NCI-H2196 treated with DMSO at 0.1 percent for 48 hours (cell line): ENCODE data around the gene ZNF93.
"Not testable (repeated sequence)": the region's sequence is repeated elsewhere in the genome, so short reads cannot be mapped to it uniquely, and the experiment has no call there.

Experiments
- DNase-seq: peaks from one replicate; lab custom pipeline; 2025; ENCODE audit not compliant: unreplicated experiment; lab: John Stamatoyannopoulos, UW

The ZNF93 gene

GRCh38 chr19:19900729-19901444, at the start of gene ZNF93:
ZNF93 (plus strand) TSS chr19:19900946; CDS start chr19:19901089, 143 bp downstream.
- peak; percentile 90 for DNase-seq

GRCh38 chr19:19851740-19852139, 49.0 kb upstream of the ZNF93 start:
- DNase-seq: not testable (repeated sequence)

- DNase-seq: no peak
Observed at GRCh38 chr19:19858751-19859150, 42.0 kb upstream of the ZNF93 start.

GRCh38 chr19:19860756-19861390, 39.9 kb upstream of the ZNF93 start:
- no peak for DNase-seq

- peak; percentile 96 for DNase-seq
Observed at GRCh38 chr19:19865750-19866610, 34.8 kb upstream of the ZNF93 start, which contains the start of gene ZNF253. ZNF253 (plus strand) TSS chr19:19865882; CDS start chr19:19865997, 115 bp downstream.

- no peak for DNase-seq
Observed at GRCh38 chr19:19866611-19867248, 34.0 kb upstream of the ZNF93 start.

GRCh38 chr19:19870086-19870485, 30.7 kb upstream of the ZNF93 start:
- DNase-seq: not testable (repeated sequence)

GRCh38 chr19:19871932-19872331, 28.8 kb upstream of the ZNF93 start:
- DNase-seq: no peak

- DNase-seq: no peak
Observed at GRCh38 chr19:19873381-19873780, 27.4 kb upstream of the ZNF93 start.

- DNase-seq: no peak
Observed at GRCh38 chr19:19877724-19878123, 23.0 kb upstream of the ZNF93 start.

- DNase-seq: no peak
Observed at GRCh38 chr19:19884583-19884982, 16.2 kb upstream of the ZNF93 start.

GRCh38 chr19:19892055-19892941, 8.4 kb upstream of the ZNF93 start:
- not testable (repeated sequence) for DNase-seq

- DNase-seq: no peak
Observed at GRCh38 chr19:19900139-19900728, 512 bp upstream of the ZNF93 start.

GRCh38 chr19:19907551-19907950, 6.8 kb downstream of the ZNF93 start:
- DNase-seq: not testable (repeated sequence)

GRCh38 chr19:19909654-19910053, 8.9 kb downstream of the ZNF93 start:
- DNase-seq: no peak

GRCh38 chr19:19911150-19911549, 10.4 kb downstream of the ZNF93 start:
- DNase-seq: no peak

- DNase-seq: no peak
Observed at GRCh38 chr19:19914596-19914995, 13.8 kb downstream of the ZNF93 start.

GRCh38 chr19:19930417-19930816, 29.7 kb downstream of the ZNF93 start:
- not testable (repeated sequence) for DNase-seq

- not testable (repeated sequence) for DNase-seq
Observed at GRCh38 chr19:19933432-19934314, 32.9 kb downstream of the ZNF93 start.
